Activated CD4-positive, alpha-beta T cell treated with anti-CD3 and anti-CD28 coated beads, Interleukin-2, Interleukin-4, amounts not matched to agents 100 ng/mL and 50 ng/mL, durations not matched to agents 16 hours and 8 hours (primary cell): Measurements from ENCODE around the gene ENO4.
A peak's percentile ranks its signal among the peaks of the same experiment; 100 is the strongest.

Experiments used
- DNase-seq: peaks from one replicate; pipeline ENCODE4 v3.0.0-alpha.2; 2020; ENCODE audit warnings: low spot score

ENO4 gene

DNA sequence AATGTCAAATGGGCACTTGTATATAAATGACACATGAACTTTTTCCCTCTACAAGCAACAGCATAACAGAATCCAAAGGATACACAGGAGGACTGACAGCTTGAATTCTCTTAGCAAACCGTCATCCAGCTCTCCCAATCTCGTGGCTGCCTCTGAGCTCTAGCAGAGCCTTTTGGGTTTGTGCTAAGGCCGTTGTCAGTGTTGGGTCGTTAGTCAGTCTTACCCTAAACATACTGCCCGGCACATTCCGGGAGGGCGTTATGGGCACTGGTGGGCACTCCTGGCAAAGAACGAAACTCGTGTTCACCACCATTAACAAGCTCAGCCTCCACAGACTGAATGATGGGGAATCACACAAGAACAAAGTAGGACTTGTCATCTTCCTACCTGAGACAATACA is 19.6 kb upstream of the ENO4 start:
- DNase-seq = no peak

DNA sequence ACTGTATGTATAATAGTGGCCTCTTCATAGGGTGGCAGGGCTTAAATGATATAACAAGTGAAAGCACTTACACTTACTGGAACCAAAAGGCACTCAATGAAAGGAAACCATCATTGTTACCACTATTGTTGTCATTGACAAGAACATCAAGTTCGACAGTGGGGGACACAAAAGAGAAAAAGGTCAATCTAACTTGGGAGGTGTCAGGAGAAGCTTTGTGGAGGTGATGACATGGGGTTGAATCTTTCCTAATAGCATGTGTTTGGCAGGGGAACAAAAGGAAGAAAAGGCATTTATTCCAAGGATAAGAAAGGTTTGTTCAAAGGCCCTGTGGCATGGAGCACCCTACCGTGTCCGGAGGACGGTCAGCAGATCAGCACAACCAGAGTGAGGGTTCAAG is 18.2 kb upstream of the ENO4 start:
- DNase-seq = no peak

DNA sequence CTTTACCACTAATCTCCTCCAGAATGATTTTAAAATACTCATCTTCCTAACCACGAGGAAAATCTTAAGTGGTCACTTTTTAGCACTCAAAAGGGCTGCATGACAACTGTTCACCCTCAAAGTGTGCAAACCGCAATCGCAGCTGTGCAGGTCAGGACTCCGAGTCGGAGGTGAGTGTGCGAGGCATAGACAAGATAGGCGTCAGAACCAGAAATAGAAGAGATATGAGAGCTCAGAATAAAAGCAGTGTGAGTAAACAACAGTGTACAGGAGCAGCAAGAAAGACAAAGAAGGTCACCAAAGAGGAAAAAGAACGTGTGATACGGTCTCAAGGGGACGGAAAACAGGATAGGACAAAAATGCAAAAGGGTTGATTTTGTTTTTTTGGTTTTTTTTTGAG is 17.5 kb upstream of the ENO4 start:
- no peak for DNase-seq

DNA sequence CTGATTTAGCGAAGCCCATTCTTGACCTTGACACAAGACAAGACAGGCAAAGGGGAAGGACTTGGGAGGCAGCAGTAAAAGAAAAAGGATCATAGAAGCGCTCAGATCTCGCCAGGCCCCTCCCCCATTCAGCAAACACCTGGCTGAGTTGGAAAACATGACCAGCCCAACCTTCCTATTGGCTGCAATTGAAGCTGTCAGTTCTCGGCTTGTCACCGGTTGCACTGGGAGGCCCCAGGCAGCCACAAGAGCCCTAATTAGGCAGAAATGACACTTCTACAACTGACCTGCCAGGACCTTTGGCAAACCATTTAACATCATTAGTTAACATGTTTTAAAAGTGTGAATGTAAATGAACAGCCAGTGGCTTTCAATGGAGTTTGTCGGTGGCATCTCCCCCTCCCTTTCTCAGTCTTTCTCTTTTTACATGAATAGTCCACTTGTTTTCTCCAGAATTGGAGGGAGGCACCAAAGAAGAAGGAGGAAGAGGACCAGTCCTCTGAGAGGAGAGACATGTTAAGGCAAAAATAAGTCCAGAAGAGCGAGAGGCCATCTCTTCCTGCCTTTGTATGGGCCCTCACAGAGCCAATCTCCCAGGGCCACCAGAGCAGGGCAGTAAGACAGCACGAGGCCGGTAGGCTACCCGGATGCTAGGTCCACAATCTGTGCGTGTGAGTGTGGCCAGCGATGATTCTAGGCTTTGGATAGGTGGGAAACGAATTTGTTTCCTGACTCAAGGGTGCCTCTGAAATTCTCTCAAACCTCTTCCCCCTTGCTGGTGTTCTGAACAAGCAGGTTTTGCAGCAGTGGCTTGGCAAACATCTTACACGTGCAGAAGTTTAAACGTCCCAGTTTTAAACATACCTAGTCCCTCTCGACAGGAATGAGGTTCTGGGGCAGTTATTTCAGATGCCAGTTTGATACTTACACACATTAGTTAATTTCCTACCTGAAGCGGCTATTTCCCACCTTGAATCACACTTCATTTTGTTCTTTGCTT is 15.0 kb upstream of the ENO4 start:
- DNase-seq = no peak

DNA sequence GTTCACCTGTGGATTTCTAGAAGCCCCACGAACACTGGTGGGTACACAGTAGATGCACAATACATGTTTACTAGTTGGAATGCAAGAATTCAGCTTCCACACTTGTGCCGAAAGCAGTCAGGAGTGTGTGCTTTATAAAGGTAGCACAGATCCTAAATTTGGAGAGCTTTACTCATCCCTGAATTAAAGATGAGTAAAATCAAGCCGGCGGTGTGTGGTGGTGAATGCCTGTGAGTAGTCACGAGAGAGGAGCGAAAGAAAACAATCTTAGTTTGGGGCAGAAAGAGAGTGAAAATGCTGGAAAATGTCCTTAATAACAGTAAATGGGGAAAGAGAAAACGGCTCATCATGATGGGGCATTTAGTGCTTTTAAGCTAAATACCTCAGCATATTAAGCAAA is 13.6 kb upstream of the ENO4 start:
- DNase-seq = no peak

DNA sequence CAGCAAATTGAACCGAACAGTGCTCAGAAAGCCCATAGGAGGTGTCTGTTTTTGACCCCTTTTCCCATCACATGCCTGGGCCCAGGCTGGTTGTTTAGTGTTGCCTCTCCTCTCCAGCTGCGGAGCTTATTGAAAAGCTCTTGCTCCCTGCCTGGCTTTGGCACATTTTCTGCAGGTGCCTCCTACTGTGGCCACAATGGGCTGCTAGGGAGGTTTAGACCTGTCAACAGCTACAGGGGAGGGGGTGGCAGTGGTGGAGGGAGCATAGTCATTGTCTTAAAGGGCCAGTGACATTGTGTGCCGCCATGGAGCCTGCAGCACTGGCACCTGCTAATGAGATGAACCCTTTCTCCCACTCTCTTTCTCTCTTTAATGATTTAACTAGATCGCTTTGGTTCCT is 13.2 kb upstream of the ENO4 start:
- no peak for DNase-seq

DNA sequence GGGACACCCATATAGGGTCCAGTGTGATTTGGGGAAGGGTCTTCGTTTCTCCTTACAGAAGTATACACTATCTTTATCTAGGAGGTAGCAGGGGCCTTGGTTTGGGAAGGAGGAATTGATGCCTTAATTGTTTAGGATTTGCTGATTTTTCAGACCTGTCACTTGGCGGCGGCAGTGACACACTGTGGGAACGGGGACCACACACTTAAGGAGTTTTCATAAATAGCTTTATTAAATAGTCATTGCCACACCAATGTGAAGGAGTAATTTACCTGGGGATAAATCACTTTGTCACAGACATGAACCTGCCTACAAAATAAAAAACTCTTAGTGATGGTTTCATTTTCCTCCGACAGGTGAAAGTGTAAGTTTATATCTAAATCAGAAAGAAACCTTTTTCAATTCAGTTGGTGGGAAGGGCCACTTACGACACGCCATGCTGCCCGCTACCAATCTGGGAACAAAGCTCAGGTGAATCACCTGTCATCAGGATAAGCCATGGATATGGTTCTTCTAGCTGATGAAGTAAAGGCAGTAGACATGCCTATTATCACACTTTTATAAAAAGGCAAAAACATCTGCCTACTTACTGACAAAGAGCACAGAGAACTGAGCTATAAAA is 12.3 kb upstream of the ENO4 start:
- DNase-seq = no peak

DNA sequence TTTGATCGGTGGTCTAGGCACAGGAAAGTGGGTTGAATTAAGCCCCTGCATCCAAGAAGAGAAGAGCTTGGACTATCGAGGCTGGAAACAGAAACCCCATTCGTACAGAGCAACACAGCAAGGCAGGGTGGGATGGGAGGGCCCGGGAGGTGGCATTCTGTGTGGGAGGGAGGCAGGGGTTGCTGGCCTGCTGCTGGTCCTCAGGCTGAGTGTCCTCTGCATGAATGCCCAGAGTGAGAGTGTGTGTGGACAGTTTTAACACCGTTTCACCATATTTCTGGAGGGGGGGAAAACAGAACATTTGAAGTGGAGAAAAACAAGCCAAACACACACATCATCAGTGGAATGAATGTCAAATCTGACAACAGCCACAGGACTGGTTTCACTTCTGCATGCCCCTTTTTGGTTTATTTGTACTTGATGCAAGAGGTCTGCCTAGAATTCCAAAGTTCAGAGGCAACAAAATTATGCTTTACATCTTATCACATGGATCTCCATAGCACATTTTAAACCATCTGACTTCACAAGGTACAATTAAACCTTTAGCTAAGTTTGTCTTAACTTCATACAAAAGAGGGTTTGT is 11.1 kb upstream of the ENO4 start:
- DNase-seq = no peak

DNA sequence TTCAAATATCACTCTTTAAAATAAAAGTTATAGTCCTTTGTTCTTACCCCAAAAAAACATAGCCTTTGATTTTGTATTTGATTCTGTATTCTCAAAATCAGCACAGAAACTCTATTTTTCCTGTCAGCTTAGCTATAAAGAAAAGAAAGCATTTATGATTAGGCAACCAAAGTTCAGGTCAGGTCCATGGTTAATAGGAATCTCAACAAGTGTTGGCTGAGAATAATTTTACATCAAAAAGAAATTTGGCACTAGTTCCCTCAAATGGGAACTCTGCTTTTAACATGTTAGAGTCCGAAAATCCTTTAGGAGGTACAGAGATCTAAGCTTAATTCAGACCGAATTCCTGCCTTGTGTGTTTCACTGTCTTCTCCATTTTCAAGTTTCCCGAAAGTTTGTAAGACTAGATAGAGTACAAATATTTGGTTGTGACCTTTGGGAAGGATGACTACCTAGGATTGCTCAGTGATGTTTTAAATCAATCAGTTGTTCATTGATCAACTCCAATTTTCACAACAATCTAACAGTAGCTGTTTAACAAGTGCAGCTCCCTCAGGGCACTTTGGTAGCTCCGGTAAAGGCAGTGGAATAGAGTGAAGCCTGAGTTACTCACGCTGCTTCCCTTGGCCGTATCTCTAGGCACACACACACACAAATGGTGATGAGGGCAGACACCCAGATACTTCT is 8.8 kb upstream of the ENO4 start:
- DNase-seq = no peak

DNA sequence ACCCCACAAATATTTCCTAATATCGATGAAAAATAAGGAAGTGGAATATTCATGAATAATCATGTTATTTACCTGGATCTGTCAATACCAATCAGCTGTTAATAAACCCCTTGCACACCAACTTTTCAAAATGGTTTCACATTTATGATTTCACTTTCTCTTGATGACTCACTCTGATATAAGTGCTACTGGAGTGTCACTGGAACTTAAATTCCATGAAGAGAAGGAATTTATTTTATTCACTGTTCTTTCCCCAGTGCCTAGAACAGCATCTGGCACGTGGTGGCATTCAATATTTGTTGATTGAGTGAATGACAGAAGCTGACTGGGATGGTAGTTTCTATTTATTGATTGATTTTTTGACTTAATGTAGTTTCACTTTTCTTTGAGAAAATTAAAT is 3.5 kb upstream of the ENO4 start:
- DNase-seq = no peak

DNA sequence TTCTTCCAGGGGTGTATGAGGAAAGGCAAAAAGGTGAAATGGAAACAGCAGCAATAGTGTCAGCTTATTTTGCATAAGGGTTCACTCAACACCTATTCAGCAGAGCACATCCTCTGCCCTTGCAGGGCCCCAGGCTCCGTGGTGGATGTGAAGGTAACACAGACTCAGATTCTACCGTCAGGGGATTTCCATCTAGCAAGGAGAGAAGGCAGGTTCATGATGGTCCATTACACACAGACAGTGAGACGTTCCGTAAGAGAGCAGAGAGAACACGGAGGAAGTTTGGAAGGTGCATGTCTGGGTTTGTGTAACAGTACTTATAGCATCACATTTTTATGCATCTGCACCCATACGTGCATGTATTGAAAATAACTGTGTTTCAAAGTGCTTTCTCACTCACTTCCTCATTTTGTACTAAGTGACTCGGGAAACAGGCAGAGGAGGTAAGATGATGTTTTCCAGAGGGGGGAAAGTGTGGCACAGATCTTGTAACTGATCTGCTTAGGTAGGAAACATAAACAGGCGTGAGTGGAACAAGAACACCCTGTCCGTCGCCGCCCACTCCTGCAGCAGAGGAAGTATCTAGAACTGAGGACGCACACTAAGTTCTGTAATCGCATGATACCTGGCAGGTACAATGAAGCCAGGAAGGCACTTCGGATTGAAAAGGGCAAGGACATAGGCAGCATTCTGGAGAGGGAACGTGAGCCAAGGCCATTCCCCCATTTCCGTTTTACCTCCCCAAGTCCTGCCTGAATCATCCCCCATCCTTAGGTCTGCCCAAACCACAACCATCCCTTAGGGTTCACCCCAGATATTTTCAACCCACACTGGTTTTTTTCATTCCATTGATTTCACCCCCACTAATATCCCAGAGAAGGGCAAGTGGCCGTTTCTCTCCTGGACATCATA is 1.0 kb upstream of the ENO4 start:
- DNase-seq = peak; percentile 17

DNA sequence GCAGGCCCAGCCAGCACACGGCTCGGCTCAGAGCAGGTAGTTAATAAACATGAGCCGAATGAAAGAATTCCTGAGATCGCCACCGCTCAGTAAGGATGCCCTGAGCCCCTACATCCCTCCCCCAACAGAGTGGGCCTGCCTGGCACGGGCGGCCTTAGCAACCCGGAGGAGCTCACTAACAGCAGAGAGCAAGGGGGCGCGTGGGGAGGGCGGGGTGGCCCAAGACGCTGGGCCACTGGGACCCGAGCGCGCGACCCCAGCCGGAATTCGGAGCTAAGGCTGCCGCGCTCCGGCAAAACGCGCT is 403 bp upstream of the ENO4 start:
- no peak for DNase-seq

DNA sequence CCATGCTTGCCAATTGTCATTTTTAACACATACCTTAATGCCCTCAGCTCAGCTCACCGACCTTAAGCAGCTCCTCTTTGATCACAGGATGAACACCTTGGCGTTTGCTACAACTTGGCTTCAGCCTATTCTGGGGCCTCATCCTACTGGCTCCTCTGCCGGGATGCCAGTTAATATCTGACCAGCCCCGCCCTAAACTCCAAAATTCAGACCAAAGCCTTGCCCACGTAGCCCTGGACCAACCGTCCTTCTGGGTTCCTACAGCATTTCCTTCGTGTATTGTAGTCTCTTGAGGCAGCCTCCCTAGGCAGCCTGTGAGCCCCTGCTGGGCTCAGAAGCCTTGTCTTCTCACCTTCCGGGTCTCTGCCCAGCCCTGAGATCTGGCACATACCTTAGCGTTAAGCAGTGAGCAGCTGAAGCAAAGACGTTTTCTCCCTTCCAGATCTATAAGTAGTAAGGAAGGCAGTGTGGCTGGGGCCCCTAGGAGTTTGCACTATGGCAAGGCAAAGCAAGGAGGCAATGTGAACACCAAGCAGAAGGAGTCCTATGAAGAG is 836 bp downstream of the ENO4 start:
- no peak for DNase-seq

DNA sequence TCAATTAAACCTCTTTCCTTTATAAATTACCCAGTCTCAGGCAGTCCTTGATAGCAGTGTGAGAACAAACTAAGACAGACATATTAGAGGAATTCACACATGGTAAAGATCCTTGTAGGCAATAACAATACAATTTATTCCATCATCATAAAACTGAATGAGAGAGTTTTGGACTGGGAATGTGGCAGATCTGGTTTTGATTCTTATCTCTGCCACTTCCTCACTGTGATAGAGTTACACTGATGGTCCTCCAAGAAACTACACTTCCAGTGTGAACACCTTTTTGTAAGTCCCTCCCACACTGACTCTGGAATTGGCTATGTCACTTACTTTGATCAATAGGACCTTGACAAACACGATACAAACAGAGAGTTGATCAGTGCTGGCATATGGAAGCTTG is 2.9 kb downstream of the ENO4 start:
- DNase-seq = no peak

DNA sequence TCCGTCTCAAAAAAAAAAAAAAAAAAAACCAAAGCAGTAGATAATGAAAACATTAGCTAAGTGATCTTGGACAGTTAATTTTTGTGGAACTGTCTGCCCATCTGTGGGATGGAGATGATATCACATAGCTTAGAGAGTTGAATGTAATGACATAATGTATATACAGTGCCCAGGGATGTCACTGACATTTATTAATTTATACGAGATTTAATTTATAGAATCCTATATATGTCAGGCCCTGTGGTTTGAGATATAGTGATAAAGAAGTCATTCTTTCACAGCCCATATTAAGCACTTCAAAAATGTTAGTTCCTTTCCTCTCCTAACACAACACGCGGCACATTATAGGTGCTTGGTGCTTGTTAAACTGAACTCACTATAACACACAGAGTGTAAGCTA is 4.0 kb downstream of the ENO4 start:
- no peak for DNase-seq

DNA sequence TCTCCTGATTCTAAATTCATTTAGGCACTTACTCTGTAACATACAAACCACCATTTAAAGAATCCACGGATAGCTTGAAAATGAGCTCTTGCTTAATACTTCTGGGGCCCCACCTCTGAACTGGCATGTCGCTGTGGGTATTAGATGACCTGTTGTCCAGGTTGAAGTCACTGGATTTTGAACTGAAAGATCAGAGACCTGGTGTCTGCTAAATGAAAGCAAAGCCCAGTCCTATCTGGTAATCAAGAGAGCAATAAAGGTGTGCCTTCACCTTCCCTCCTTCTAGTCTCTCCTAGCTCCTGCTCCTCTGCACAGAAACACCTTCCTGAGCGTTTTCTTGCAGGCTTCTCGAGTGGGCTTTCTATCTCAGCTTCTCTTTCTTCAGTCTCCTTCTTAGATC is 4.4 kb downstream of the ENO4 start:
- no peak for DNase-seq

DNA sequence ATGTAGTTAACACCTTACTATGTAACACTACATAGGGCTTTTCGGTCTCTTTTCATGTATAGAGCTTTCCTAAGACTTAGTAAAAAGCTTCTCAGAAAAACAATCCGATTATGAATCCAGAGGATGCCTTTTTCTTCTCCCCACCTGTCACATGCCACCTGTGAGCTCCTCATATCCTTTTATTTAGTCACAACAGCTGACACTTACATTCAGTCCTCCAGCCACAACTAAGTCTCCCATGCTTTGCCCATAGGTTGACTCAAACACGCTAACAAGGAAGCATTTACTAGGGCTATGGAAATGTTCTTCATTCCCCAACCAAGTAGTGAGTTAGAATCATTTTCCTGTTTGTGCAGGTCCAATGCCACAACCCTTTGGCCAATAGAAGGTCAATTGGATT is 7.9 kb downstream of the ENO4 start:
- DNase-seq = no peak

DNA sequence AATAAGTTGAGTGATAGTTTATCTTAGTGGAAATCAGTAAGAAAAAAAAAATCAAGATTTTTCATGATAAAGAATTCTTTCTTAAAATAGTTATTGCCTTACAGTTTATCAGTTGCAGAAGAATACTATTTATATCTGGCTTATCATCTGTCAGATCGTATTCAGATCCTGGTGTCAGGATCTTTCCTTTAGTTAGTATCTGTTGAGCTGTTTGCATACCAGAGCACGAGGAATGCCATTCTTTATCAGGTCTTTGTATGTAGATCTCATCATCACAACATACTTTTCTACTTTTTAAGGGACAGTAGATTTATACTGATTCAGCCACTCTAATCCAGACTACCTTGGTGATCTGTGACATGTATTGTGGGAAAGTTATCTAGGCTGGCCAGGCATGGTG is 12.5 kb downstream of the ENO4 start:
- no peak for DNase-seq

DNA sequence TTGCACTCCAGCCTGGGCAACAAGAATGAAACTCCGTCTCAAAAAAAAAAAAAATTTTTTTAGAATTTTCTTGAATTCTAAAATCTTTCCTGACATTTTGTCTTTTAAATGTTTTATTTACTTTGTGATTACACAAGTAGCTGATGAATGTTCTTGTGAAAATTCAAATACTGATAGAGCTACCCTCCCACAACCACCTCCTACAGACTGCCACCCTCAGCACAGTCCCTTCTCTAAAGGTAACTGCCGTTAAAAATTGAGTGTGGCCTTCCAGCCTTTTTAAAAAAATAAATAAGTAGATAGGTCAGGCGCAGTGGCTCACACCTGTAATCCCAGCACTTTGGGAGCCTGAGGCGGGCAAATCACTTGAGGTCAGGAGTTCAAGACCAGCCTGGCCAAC is 15.1 kb downstream of the ENO4 start:
- no peak for DNase-seq

DNA sequence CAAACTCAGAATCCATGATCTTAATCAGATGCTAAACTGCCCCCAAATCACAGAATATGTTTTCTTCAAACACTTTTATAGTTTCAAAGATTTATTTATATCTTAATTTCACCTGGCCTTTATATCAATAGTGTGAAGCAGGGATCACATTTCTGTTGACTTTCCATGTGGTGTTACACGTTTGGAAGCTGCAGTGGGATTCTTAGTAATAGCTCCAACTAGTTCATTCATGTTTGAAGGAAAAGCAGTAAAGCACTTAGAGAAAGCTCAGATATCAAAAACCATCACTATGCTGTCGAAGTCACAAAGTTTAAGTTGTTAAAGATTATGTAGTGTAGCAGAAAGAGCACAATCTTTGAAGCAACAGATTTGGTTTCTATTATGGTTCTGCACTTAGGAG is 16.8 kb downstream of the ENO4 start:
- no peak for DNase-seq

DNA sequence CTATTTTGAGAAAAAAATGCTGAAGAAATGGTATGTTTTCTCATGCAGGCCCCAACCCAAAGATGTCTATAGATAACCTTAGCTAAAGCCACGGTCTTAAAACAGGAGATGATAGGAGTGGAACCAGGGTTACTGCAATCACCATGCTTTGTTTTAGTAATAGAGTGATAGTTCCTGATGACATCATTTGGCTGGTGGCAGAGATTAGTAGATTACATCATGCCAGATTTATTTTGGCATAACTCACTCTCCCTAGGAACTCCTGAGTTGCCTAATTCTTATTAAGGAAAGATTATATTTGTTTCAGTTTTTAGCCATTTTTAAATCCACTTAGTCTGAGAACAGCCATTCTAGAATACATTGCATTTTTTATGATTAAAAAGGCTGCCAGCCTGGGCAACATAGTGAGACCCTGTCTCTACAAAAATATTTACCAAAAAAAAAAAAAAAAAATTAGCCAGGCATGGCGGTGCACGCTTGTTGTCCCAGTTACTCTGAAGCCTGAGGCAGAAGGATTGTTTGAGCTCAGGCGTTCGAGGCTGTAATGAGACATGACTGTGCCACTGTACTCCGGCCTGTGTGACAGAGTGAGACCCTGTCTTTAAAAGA is 17.8 kb downstream of the ENO4 start:
- no peak for DNase-seq
